HG02623 (cell line): ENCODE data around the gene RGS14.

ENCODE experiments used
- ATAC-seq: cut with Tn5 transposase; IDR thresholded peaks from one replicate; pipeline ENCODE4 v1.9.1; 2021; ENCODE audit warnings: moderate library complexity; ENCODE audit not compliant: unreplicated experiment

RGS14 gene

GRCh38 chr5:177357459-177358351, at the start of gene RGS14:
Gene RGS14 (plus strand): TSS chr5:177357924. CDS start chr5:177358025, 101 bp downstream.
- peak; percentile 88 for ATAC-seq

GRCh38 chr5:177308740-177309139, 49.0 kb upstream of the RGS14 start:
- no peak for ATAC-seq

- ATAC-seq: no peak
These were observed 48.2 kb upstream of the RGS14 start for GRCh38 chr5:177309351-177310191.

GRCh38 chr5:177310332-177310731, 47.4 kb upstream of the RGS14 start:
- ATAC-seq: no peak

GRCh38 chr5:177310757-177311391, 46.9 kb upstream of the RGS14 start:
- ATAC-seq: no peak

GRCh38 chr5:177311392-177311722, 46.4 kb upstream of the RGS14 start:
- peak; percentile 1 for ATAC-seq

- peak; percentile 71 for ATAC-seq
These were observed 45.7 kb upstream of the RGS14 start, which contains the start of gene MXD3 for GRCh38 chr5:177311723-177312648. Gene MXD3 (minus strand): TSS chr5:177311898. CDS start chr5:177311830, 68 bp downstream.

- peak; percentile 5 for ATAC-seq
These were observed 45.0 kb upstream of the RGS14 start for GRCh38 chr5:177312649-177313181.

GRCh38 chr5:177313561-177314259, 44.0 kb upstream of the RGS14 start:
- no peak for ATAC-seq

- no peak for ATAC-seq
These were observed 43.1 kb upstream of the RGS14 start for GRCh38 chr5:177314376-177315342.

- ATAC-seq: no peak
These were observed 42.3 kb upstream of the RGS14 start for GRCh38 chr5:177315411-177315810.

GRCh38 chr5:177316005-177316404, 41.7 kb upstream of the RGS14 start:
- ATAC-seq: no peak

- ATAC-seq: no peak
These were observed 39.8 kb upstream of the RGS14 start for GRCh38 chr5:177317959-177318377.

GRCh38 chr5:177319913-177320588, 37.7 kb upstream of the RGS14 start:
- no peak for ATAC-seq

GRCh38 chr5:177320879-177321278, 36.8 kb upstream of the RGS14 start:
- ATAC-seq: no peak

- ATAC-seq: no peak
These were observed 31.8 kb upstream of the RGS14 start for GRCh38 chr5:177325868-177326381.
